WTC11 (cell line): ENCODE data around the gene P2RX6. TPM values are rescaled to one million over a fixed set of nuclear protein-coding genes. Genes with fewer than 3 reads are reported as not detected.

Experiments used
- ATAC-seq: fragments of 200-7000 bp; cut with Tn5 transposase; 2 replicates; pipeline ENCODE4 v1.10.0; 2021; ENCODE audit warnings: mild to moderate bottlenecking, moderate library complexity
- CTCF ChIA-PET: fragments of 300-600 bp; sonication (Branson Sonifier 250); formaldehyde crosslinking; loops from one replicate; lab custom pipeline; 2021; ENCODE audit warnings: antibody characterized with exemption; lab: Charles Lee
- POLR2A ChIA-PET: fragments of 350-600 bp; sonication (Branson Sonifier 250); formaldehyde crosslinking; loops from one replicate; lab custom pipeline; 2021; ENCODE audit warnings: antibody characterized with exemption; lab: Charles Lee
- DNase-seq: peaks from one replicate; pipeline ENCODE4 v3.0.0; 2021; ENCODE audit warnings: low spot score
- H3K27ac Mint-ChIP-seq: 2 replicates; pipeline ENCODE4 v1.8.0; 2021; ENCODE audit warnings: mixed read lengths
- H3K27me3 Mint-ChIP-seq: 2 replicates; pipeline ENCODE4 v1.8.0; 2021; ENCODE audit warnings: low read depth, mild to moderate bottlenecking, moderate library complexity, mixed read lengths
- H3K36me3 Mint-ChIP-seq: 2 replicates; pipeline ENCODE4 v1.8.0; 2021; ENCODE audit warnings: mixed read lengths
- H3K4me1 Mint-ChIP-seq: 2 replicates; pipeline ENCODE4 v1.8.0; 2022; ENCODE audit warnings: mixed read lengths
- H3K4me3 Mint-ChIP-seq: 2 replicates; pipeline ENCODE4 v1.8.0; 2021; ENCODE audit warnings: mild to moderate bottlenecking, moderate library complexity, mixed read lengths
- H3K9me3 Mint-ChIP-seq: 2 replicates; pipeline ENCODE4 v1.8.0; 2021; ENCODE audit warnings: mixed read lengths
- ATF1 ChIP-seq: sonication (generic); formaldehyde crosslinking; IDR thresholded peaks from 2 replicates; pipeline ENCODE4 v1.8.1; 2023; ENCODE audit warnings: mild to moderate bottlenecking, moderate library complexity, missing genetic modification reagents
- ATF3 ChIP-seq: sonication (generic); formaldehyde crosslinking; conservative IDR thresholded peaks from 2 replicates; pipeline ENCODE4 v1.8.1; 2022; ENCODE audit warnings: mild to moderate bottlenecking, missing genetic modification reagents
- CDX4 ChIP-seq: fragments of 250-450 bp; sonication (Bioruptor Pico); IDR thresholded peaks from 2 replicates; pipeline ENCODE4 v1.9.0; 2021; ENCODE audit warnings: moderate library complexity, mild to moderate bottlenecking, inconsistent platforms, borderline replicate concordance
- E2F5 ChIP-seq: sonication (generic); formaldehyde crosslinking; IDR thresholded peaks from 2 replicates; pipeline ENCODE4 v1.8.1; 2022; ENCODE audit warnings: mild to moderate bottlenecking, moderate library complexity, missing genetic modification reagents
- ETV6 ChIP-seq: sonication (generic); formaldehyde crosslinking; IDR thresholded peaks from 2 replicates; pipeline ENCODE4 v1.8.1; 2022; ENCODE audit warnings: mild to moderate bottlenecking, missing genetic modification reagents
- FOXK1 ChIP-seq: sonication (generic); formaldehyde crosslinking; IDR thresholded peaks from 2 replicates; pipeline ENCODE4 v1.8.0; 2022; ENCODE audit warnings: mild to moderate bottlenecking, moderate library complexity, missing genetic modification reagents
- FOXP1 ChIP-seq: sonication (generic); formaldehyde crosslinking; IDR thresholded peaks from 2 replicates; pipeline ENCODE4 v1.8.0; 2022; ENCODE audit warnings: missing genetic modification reagents, mild to moderate bottlenecking, moderate library complexity, borderline replicate concordance
- HMGA2 ChIP-seq: fragments of 250-450 bp; sonication (Bioruptor Pico); IDR thresholded peaks from 2 replicates; pipeline ENCODE4 v1.4.0; 2021; ENCODE audit warnings: mild to moderate bottlenecking, moderate library complexity
- IRF1 ChIP-seq: sonication (generic); formaldehyde crosslinking; IDR thresholded peaks from 2 replicates; pipeline ENCODE4 v1.8.0; 2023; ENCODE audit warnings: missing genetic modification reagents
- JAZF1 ChIP-seq: fragments of 250-450 bp; sonication (Bioruptor Pico); IDR thresholded peaks from 2 replicates; pipeline ENCODE4 v1.9.0; 2021; ENCODE audit warnings: moderate library complexity, mild to moderate bottlenecking, inconsistent platforms
- MAX ChIP-seq: sonication (generic); formaldehyde crosslinking; IDR thresholded peaks from 2 replicates; pipeline ENCODE4 v1.8.0; 2022; ENCODE audit warnings: mild to moderate bottlenecking, missing genetic modification reagents
- MXD4 ChIP-seq: fragments of 250-450 bp; sonication (Bioruptor Pico); IDR thresholded peaks from 2 replicates; pipeline ENCODE4 v1.8.0; 2021; ENCODE audit warnings: mild to moderate bottlenecking, moderate library complexity, borderline replicate concordance
- NFE2L1 ChIP-seq: sonication (generic); formaldehyde crosslinking; IDR thresholded peaks from 2 replicates; pipeline ENCODE4 v1.8.1; 2023; ENCODE audit warnings: missing genetic modification reagents
- PRDM15 ChIP-seq: sonication (generic); formaldehyde crosslinking; IDR thresholded peaks from 2 replicates; pipeline ENCODE4 v1.8.0; 2022; ENCODE audit warnings: missing genetic modification reagents
- SMAD3 ChIP-seq: sonication (generic); formaldehyde crosslinking; IDR thresholded peaks from 2 replicates; pipeline ENCODE4 v1.8.0; 2022; ENCODE audit warnings: missing genetic modification reagents, mild to moderate bottlenecking, borderline replicate concordance
- SP1 ChIP-seq: sonication (generic); formaldehyde crosslinking; conservative IDR thresholded peaks from 2 replicates; pipeline ENCODE4 v1.8.1; 2022; ENCODE audit warnings: missing genetic modification reagents
- TEAD4 ChIP-seq: sonication (generic); formaldehyde crosslinking; IDR thresholded peaks from 2 replicates; pipeline ENCODE4 v1.8.0; 2022; ENCODE audit warnings: mild to moderate bottlenecking, missing genetic modification reagents
- ZNF416 ChIP-seq: fragments of 250-450 bp; sonication (Bioruptor Pico); IDR thresholded peaks from 2 replicates; pipeline ENCODE4 v1.9.0; 2021; ENCODE audit warnings: mild to moderate bottlenecking, inconsistent platforms
- total RNA-seq: library from RNA; stranded (reverse); gene quantifications from 3 replicates; pipeline ENCODE4 v1.2.3, GENCODE V29; 2021

The P2RX6 gene
- total RNA-seq, 1 experiment from 2014 or later, result 0.13 TPM

- no peak for TF ChIP-seq SMAD3 (CRISPR knock-in tag)
- no peak for TF ChIP-seq CDX4 (CRISPR knock-in tag)
- TF ChIP-seq FOXK1 (CRISPR knock-in tag), result no peak
- no peak for TF ChIP-seq SP1 (CRISPR knock-in tag)
- TF ChIP-seq TEAD4 (CRISPR knock-in tag), result no peak
- no peak for TF ChIP-seq ATF3 (CRISPR knock-in tag)
- no peak for TF ChIP-seq ETV6 (CRISPR knock-in tag)
- no peak for TF ChIP-seq FOXP1 (CRISPR knock-in tag)
- TF ChIP-seq MAX (CRISPR knock-in tag), result no peak
- Mint-ChIP-seq H3K4me1 (no peaks in the 10 kb centered on the region), H3K27me3 (no peaks in the 10 kb centered on the region), H3K9me3 (no peaks in the 10 kb centered on the region), H3K27ac (no peak overlapping the region), H3K4me3 (no peak overlapping the region), H3K36me3 (no peaks in the 10 kb centered on the region)
- no peak for DNase-seq
- CTCF ChIA-PET, result no interaction called here
- no peak for ATAC-seq
- POLR2A ChIA-PET, result no interaction called here
Measured at GRCh38 chr22:20995329-20996030, 19.5 kb upstream of the P2RX6 start.

- POLR2A ChIA-PET, result interaction anchor here (0.6 kb wide), 1 partner anchor 1125 kb away, joined by 4 read pairs; no protein-coding TSS in a partner anchor
Measured at GRCh38 chr22:20996031-20996410, 18.9 kb upstream of the P2RX6 start.

More at GRCh38 chr22:20996031-20996410, 18.9 kb upstream of the P2RX6 start:
- peaks cover 4% of the 10 kb centered on the region; the same call in 1 of the 2 replicates for H3K4me1 Mint-ChIP-seq
- TF ChIP-seq HMGA2 (CRISPR knock-in tag), result no peak
- no peak for TF ChIP-seq ZNF416
- TF ChIP-seq MXD4 (CRISPR knock-in tag), result no peak
- TF ChIP-seq NFE2L1, result no peak
- no peak for TF ChIP-seq ATF1 (CRISPR knock-in tag)
- no peak for TF ChIP-seq JAZF1 (CRISPR knock-in tag)
- TF ChIP-seq E2F5 (CRISPR knock-in tag), result no peak
- no peak for TF ChIP-seq PRDM15 (CRISPR knock-in tag)
- no peak for TF ChIP-seq IRF1 (CRISPR knock-in tag)
- TF ChIP-seq, all 79 proteins: peak for 0
- H3K4me3 Mint-ChIP-seq, result no peak overlapping the region
- DNase-seq (no peak), ATAC-seq (no peak)
- no peaks in the 10 kb centered on the region for H3K27me3 Mint-ChIP-seq
- no peaks in the 10 kb centered on the region for H3K36me3 Mint-ChIP-seq
- no peak overlapping the region for H3K27ac Mint-ChIP-seq
- H3K9me3 Mint-ChIP-seq, result no peaks in the 10 kb centered on the region
- CTCF ChIA-PET, result no interaction called here
